Ishikawa (cell line): ENCODE data around the gene BCL2L12.

Experiments
- CEBPB ChIP-seq: IDR thresholded peaks from 2 replicates; pipeline ENCODE4 v1.6.1; 2012
- CREB1 ChIP-seq: IDR thresholded peaks from 2 replicates; pipeline ENCODE4 v1.6.1; 2012; ENCODE audit warnings: low read depth
- EGR1 ChIP-seq: IDR thresholded peaks from 2 replicates; pipeline ENCODE4 v1.6.1; 2012
- EP300 ChIP-seq: IDR thresholded peaks from 2 replicates; pipeline ENCODE4 v1.6.1; 2012; ENCODE audit warnings: borderline replicate concordance
- FOXM1 ChIP-seq: IDR thresholded peaks from 2 replicates; pipeline ENCODE4 v1.6.1; 2012; ENCODE audit warnings: low read depth, borderline replicate concordance
- NFIC ChIP-seq: IDR thresholded peaks from 2 replicates; pipeline ENCODE4 v1.6.1; 2012
- RAD21 ChIP-seq: IDR thresholded peaks from 2 replicates; pipeline ENCODE4 v1.6.1; 2012; ENCODE audit warnings: low read depth
- REST ChIP-seq: IDR thresholded peaks from 2 replicates; pipeline ENCODE4 v1.6.1; 2012; ENCODE audit warnings: low read depth, mild to moderate bottlenecking
- TAF1 ChIP-seq: IDR thresholded peaks from 2 replicates; pipeline ENCODE4 v1.6.1; 2012; ENCODE audit warnings: low read depth, mild to moderate bottlenecking
- TCF12 ChIP-seq: IDR thresholded peaks from 2 replicates; pipeline ENCODE4 v1.6.1; 2012; ENCODE audit warnings: low read depth
- TEAD4 ChIP-seq: IDR thresholded peaks from 2 replicates; pipeline ENCODE4 v1.6.1; 2012
- USF1 ChIP-seq: IDR thresholded peaks from 2 replicates; pipeline ENCODE4 v1.6.1; 2012
- YY1 ChIP-seq: IDR thresholded peaks from 2 replicates; pipeline ENCODE4 v1.6.1; 2012; ENCODE audit warnings: low read depth
- ZBTB7A ChIP-seq: IDR thresholded peaks from 2 replicates; pipeline ENCODE4 v1.6.1; 2012; ENCODE audit warnings: low read depth
- TF ChIP-seq, protein P1 (sequence below): IDR thresholded peaks from 2 replicates; pipeline ENCODE4 v1.6.1; 2012

The BCL2L12 gene

GRCh38 chr19:49658566-49659442 lies 6.9 kb upstream of the BCL2L12 start:
- TF ChIP-seq USF1 (no peak), NFIC (no peak), TCF12 (no peak), YY1 (no peak), FOXM1 (no peak), CEBPB (no peak), TEAD4 (no peak), EGR1 (no peak), ZBTB7A (no peak), CREB1 (no peak)
- TF ChIP-seq, protein P1, sequence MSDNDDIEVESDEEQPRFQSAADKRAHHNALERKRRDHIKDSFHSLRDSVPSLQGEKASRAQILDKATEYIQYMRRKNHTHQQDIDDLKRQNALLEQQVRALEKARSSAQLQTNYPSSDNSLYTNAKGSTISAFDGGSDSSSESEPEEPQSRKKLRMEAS: no peak

DNA sequence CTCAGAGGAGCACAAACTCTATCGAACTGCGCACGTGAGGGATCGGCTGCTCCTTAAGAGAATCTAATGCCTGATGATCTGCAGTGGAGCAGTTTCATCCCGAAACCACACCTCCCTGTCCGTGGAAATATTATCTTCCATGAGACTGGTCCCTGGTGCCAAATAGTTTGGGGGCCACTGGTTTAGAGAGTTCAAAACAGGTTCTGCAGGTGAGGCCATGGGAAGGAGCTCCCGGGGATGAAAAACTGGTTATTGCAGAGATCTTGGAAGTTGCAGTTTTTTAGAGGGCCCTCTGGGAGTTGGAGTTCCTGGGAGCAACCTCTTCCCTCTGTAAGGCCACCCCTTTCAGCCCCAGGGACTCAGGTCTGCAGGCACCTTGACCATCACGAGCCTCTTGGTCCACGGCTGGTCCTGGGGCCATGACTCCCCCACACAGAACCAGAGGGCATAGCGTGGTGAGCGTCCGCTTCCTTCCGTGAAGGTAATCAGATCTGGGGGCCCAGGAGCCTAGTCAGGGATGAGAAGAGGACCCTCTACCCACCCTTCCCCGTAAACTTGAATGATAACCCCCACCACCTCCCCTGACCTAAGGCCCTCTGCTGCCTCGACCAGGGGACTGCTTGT lies 5.3 kb upstream of the BCL2L12 start:
- TF ChIP-seq RAD21 (no peak), FOXM1 (no peak), USF1 (no peak), CREB1 (no peak), TAF1 (no peak), YY1 (no peak), EP300 (no peak), TCF12 (no peak), ZBTB7A (no peak), CEBPB (no peak), TEAD4 (no peak), REST (no peak), NFIC (no peak), EGR1 (no peak)
- TF ChIP-seq, protein P1: no peak

- TF ChIP-seq EGR1 (no peak), TCF12 (no peak), FOXM1 (no peak), ZBTB7A (no peak), NFIC (no peak), REST (no peak), USF1 (no peak), RAD21 (no peak), CREB1 (no peak), TAF1 (no peak)
These were observed 3.7 kb upstream of the BCL2L12 start for GRCh38 chr19:49662011-49662410.

GRCh38 chr19:49663224-49663623 lies 2.5 kb upstream of the BCL2L12 start:
- TF ChIP-seq FOXM1: no peak
- TF ChIP-seq EP300: no peak
- TF ChIP-seq CEBPB: no peak
- no peak for TF ChIP-seq ZBTB7A
- no peak for TF ChIP-seq CREB1
- TF ChIP-seq TCF12: no peak
- TF ChIP-seq EGR1: no peak
- no peak for TF ChIP-seq USF1
